MM.1S (cell line): Measurements from ENCODE around the gene NME7.

ENCODE experiments used
- DNase-seq: peaks from one replicate; pipeline ENCODE4 v3.0.0-alpha.2; 2015
- H2AFZ ChIP-seq: fragments of 300-600 bp; sonication (generic); 2 replicates; pipeline ENCODE4 v1.6.0; 2016; ENCODE audit warnings: antibody characterized with exemption, low read length
- H3F3A ChIP-seq: fragments of 300-600 bp; sonication (generic); 2 replicates; pipeline ENCODE4 v1.6.1; 2016; ENCODE audit warnings: mild to moderate bottlenecking, antibody characterized with exemption, low read length, moderate library complexity, mixed read lengths; ENCODE audit not compliant: insufficient read depth
- H3K27ac ChIP-seq: fragments of 300-600 bp; sonication (generic); 2 replicates; pipeline ENCODE4 v1.5.1; 2016; ENCODE audit warnings: mild to moderate bottlenecking, low read length
- H3K27me3 ChIP-seq: fragments of 300-600 bp; sonication (generic); replicated peaks from 2 replicates; pipeline ENCODE4 v1.6.0; 2016; ENCODE audit warnings: low read length; ENCODE audit not compliant: insufficient read depth
- H3K36me3 ChIP-seq: fragments of 300-600 bp; sonication (generic); replicated peaks from 2 replicates; pipeline ENCODE4 v1.6.1; 2016; ENCODE audit warnings: mild to moderate bottlenecking, low read length, mixed read lengths; ENCODE audit not compliant: insufficient read depth
- H3K4me1 ChIP-seq: fragments of 300-600 bp; sonication (generic); 2 replicates; pipeline ENCODE4 v1.6.1; 2016; ENCODE audit warnings: low read length, mixed read lengths
- H3K4me2 ChIP-seq: fragments of 300-600 bp; sonication (generic); 2 replicates; pipeline ENCODE4 v1.6.0; 2016; ENCODE audit warnings: low read depth, low read length
- H3K4me3 ChIP-seq: fragments of 300-600 bp; sonication (generic); 2 replicates; pipeline ENCODE4 v1.5.1; 2016; ENCODE audit warnings: low read length, mixed read lengths
- H3K79me2 ChIP-seq: fragments of 300-600 bp; sonication (generic); 2 replicates; pipeline ENCODE4 v1.6.1; 2016; ENCODE audit warnings: mixed run types, low read length, mixed read lengths
- H3K9ac ChIP-seq: fragments of 300-600 bp; sonication (generic); 2 replicates; pipeline ENCODE4 v1.6.1; 2016; ENCODE audit warnings: low read length, mixed read lengths
- H3K9me2 ChIP-seq: fragments of 300-600 bp; sonication (generic); replicated peaks from 2 replicates; pipeline ENCODE4 v1.6.1; 2016; ENCODE audit warnings: mild to moderate bottlenecking, low read length, mixed read lengths; ENCODE audit not compliant: insufficient read depth
- H3K9me3 ChIP-seq: fragments of 300-600 bp; sonication (generic); replicated peaks from 2 replicates; pipeline ENCODE4 v1.6.1; 2016; ENCODE audit warnings: mild to moderate bottlenecking, low read length, mixed read lengths; ENCODE audit not compliant: insufficient read depth
- H4K20me1 ChIP-seq: fragments of 300-600 bp; sonication (generic); 2 replicates; pipeline ENCODE4 v1.6.1; 2016; ENCODE audit warnings: mild to moderate bottlenecking, low read length, moderate library complexity, mixed read lengths; ENCODE audit not compliant: insufficient read depth
- CTCF ChIP-seq: fragments of 300-600 bp; sonication (generic); IDR thresholded peaks from 2 replicates; pipeline ENCODE4 v1.5.1; 2016; ENCODE audit warnings: antibody characterized with exemption, low read length, mixed read lengths
- EZH2 ChIP-seq: fragments of 300-600 bp; sonication (generic); optimal IDR thresholded peaks from 2 replicates; pipeline ENCODE3; 2017; ENCODE audit warnings: low read depth, mild to moderate bottlenecking, antibody characterized with exemption, low read length, mixed read lengths
- EZH2phosphoT487 ChIP-seq: fragments of 300-600 bp; sonication (generic); IDR thresholded peaks from 2 replicates; pipeline ENCODE4 v1.6.1; 2018; ENCODE audit warnings: antibody characterized with exemption, low read length

NME7 gene

GRCh38 chr1:169103002-169103401 is 264.6 kb downstream of the NME7 start:
- H3K27me3 ChIP-seq, result peaks cover 17% of the 10 kb centered on the region; the same call in 1 of the 2 replicates
- TF ChIP-seq EZH2phosphoT487 (no peak), EZH2 (no peak), CTCF (no peak)
- no peaks in the 10 kb centered on the region for H4K20me1 ChIP-seq
- H3K4me3 ChIP-seq, result no peak overlapping the region
- peaks cover 4% of the 10 kb centered on the region; the same call in 1 of the 2 replicates for H3K4me1 ChIP-seq
- H3K9me3 ChIP-seq, result no peaks in the 10 kb centered on the region
- H3K36me3 ChIP-seq, result no peaks in the 10 kb centered on the region
- H3K4me2 ChIP-seq, result no peak overlapping the region
- no peak overlapping the region for H3K9ac ChIP-seq
- no peak overlapping the region for H3K27ac ChIP-seq
- no peaks in the 10 kb centered on the region for H3K79me2 ChIP-seq
- no peak for DNase-seq
- H3K9me2 ChIP-seq, result no peaks in the 10 kb centered on the region
- no peak overlapping the region for H2AFZ ChIP-seq
- no peaks in the 10 kb centered on the region for H3F3A ChIP-seq

DNA sequence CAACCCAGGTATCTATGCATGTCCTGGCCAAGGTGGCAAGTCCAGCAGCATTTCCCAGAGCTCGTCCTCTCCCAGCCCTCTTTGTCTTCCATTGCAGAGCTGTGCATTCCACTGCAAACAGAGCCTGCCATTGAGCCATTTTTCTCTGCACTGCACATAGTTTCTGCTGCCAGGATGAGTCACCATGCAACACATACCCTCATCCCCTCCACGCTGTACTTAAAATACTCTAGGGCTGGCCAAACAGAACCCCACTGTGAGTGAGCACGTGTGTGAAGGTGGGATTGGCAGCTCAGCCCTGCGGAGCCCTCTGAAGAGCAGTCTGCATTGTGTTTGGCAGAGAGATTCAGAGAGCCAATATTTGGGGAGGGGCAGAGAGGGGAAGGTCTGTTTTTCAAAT is 265.0 kb downstream of the NME7 start:
- H3K9ac ChIP-seq, result no peak overlapping the region
- no peak for TF ChIP-seq CTCF
- no peak for TF ChIP-seq EZH2phosphoT487
- no peak for TF ChIP-seq EZH2
- DNase-seq, result no peak
- H3K27ac ChIP-seq, result no peak overlapping the region
- H3K9me2 ChIP-seq, result no peaks in the 10 kb centered on the region
- no peaks in the 10 kb centered on the region for H3K9me3 ChIP-seq
- H3K4me3 ChIP-seq, result no peak overlapping the region
- no peaks in the 10 kb centered on the region for H4K20me1 ChIP-seq
- peaks cover 17% of the 10 kb centered on the region; the same call in 1 of the 2 replicates for H3K27me3 ChIP-seq
- H3F3A ChIP-seq, result no peaks in the 10 kb centered on the region
- H3K4me1 ChIP-seq, result peaks cover 4% of the 10 kb centered on the region; the same call in 1 of the 2 replicates
- H3K4me2 ChIP-seq, result no peak overlapping the region
- H3K36me3 ChIP-seq, result no peaks in the 10 kb centered on the region
- no peak overlapping the region for H2AFZ ChIP-seq
- no peaks in the 10 kb centered on the region for H3K79me2 ChIP-seq

DNA sequence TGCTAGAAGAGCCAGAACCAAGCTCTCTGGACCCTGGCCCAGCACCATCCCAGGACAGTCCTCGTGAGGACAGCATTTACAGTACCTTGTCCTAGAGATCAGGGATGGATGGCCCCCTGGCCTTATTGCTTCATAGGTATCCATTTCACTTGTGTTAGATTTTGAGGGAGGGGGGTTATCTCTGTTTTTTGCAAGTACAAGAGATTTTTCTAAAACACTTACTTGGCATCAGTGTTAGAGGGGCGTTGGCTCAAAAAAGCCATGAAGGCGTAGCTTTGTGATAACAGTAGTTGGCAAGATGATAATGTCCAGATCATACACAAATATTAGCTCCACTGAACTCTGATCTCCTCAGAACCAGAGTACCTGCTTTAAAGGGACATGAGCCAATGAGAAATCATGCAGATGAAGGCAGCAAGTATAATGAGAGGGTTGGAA is 266.9 kb downstream of the NME7 start:
- Histone ChIP-seq H3K27me3 (peaks cover 17% of the 10 kb centered on the region; the same call in 1 of the 2 replicates), H3K4me1 (no peaks in the 10 kb centered on the region; the same call in 1 of the 2 replicates), H3K4me2 (no peak overlapping the region), H3K79me2 (no peaks in the 10 kb centered on the region), H3K27ac (no peak overlapping the region), H3K36me3 (no peaks in the 10 kb centered on the region), H4K20me1 (no peaks in the 10 kb centered on the region), H3K4me3 (no peak overlapping the region), H3F3A (no peaks in the 10 kb centered on the region), H2AFZ (no peak overlapping the region), H3K9me2 (no peaks in the 10 kb centered on the region), H3K9ac (no peak overlapping the region), H3K9me3 (no peaks in the 10 kb centered on the region)
- TF ChIP-seq EZH2phosphoT487, result no peak
- no peak for TF ChIP-seq EZH2
- TF ChIP-seq CTCF, result no peak
- DNase-seq, result no peak
